Measurements from ENCODE around the gene RFLNA. TPM values are rescaled to one million over a fixed set of nuclear protein-coding genes. Genes with fewer than 3 reads are reported as not detected.

Gene RFLNA
- polyA plus RNA-seq, 1 donor (not counting 4 experiments of a cell fraction or from before 2014, with no cell fraction given): 1.1 TPM

GRCh38 chr12:124305776-124306685 lies 11.1 kb downstream of the RFLNA start:
- H3K9me1 ChIP-seq (ENCODE audit: control insufficient read depth, extremely low read depth, insufficient read depth, low read length): no peaks in the 10 kb centered on the region
- H3K36me3 ChIP-seq (ENCODE audit: control insufficient read depth in 2 of 2, extremely low read depth in 1 of 2, insufficient read depth in 2 of 2, low read length in 2 of 2): no peaks in the 10 kb centered on the region
- H3K9me3 ChIP-seq (ENCODE audit: control insufficient read depth, low read depth, low read length): no peaks in the 10 kb centered on the region
- dilution Hi-C loops (cut with MboI; ENCODE audit: extremely low pct_ligation_motif_present, low sequenced_read_pairs): no loop called here
- no peaks in the 10 kb centered on the region for H3K79me2 ChIP-seq (ENCODE audit: control insufficient read depth, insufficient read depth, low read length)
- DNase-seq (ENCODE audit: low read depth, low spot score): no peak
- H4K20me1 ChIP-seq (ENCODE audit: control insufficient read depth, extremely low read depth, insufficient read depth, low read length): no peaks in the 10 kb centered on the region
- H3K9ac ChIP-seq (ENCODE audit: control insufficient read depth, extremely low read depth, insufficient read depth, low read length): no peak overlapping the region
- H3K4me2 ChIP-seq (ENCODE audit: control insufficient read depth, extremely low read depth, insufficient read depth, low read depth, low read length): no peak overlapping the region
- H3K27ac ChIP-seq (ENCODE audit: control insufficient read depth, insufficient read depth, low read length): no peak overlapping the region
- H3K4me1 ChIP-seq (ENCODE audit: control insufficient read depth, extremely low read depth, insufficient read depth, low read length): no peaks in the 10 kb centered on the region
- no peak for FAIRE-seq
- TF ChIP-seq EZH2 (IDR thresholded peaks at IDR 0.05; ENCODE audit: low read length): no peak
- TF ChIP-seq, protein P1, sequence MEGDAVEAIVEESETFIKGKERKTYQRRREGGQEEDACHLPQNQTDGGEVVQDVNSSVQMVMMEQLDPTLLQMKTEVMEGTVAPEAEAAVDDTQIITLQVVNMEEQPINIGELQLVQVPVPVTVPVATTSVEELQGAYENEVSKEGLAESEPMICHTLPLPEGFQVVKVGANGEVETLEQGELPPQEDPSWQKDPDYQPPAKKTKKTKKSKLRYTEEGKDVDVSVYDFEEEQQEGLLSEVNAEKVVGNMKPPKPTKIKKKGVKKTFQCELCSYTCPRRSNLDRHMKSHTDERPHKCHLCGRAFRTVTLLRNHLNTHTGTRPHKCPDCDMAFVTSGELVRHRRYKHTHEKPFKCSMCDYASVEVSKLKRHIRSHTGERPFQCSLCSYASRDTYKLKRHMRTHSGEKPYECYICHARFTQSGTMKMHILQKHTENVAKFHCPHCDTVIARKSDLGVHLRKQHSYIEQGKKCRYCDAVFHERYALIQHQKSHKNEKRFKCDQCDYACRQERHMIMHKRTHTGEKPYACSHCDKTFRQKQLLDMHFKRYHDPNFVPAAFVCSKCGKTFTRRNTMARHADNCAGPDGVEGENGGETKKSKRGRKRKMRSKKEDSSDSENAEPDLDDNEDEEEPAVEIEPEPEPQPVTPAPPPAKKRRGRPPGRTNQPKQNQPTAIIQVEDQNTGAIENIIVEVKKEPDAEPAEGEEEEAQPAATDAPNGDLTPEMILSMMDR (optimal IDR thresholded peaks at IDR 0.05 in 1 of 3, IDR thresholded peaks at IDR 0.05 in 1 of 3, conservative IDR thresholded peaks at IDR 0.05 in 1 of 3; ENCODE audit: extremely low read depth in 1 of 3, insufficient read depth in 2 of 3, low read length in 3 of 3): no peak
- no peak overlapping the region for H2AFZ ChIP-seq (ENCODE audit: control insufficient read depth, low read length)
- no peak overlapping the region for H3K4me3 ChIP-seq (ENCODE audit: control insufficient read depth in 2 of 3, extremely low read depth in 1 of 3, insufficient read depth in 2 of 3, low read depth in 1 of 3, low read length in 3 of 3)
- H3K27me3 ChIP-seq (ENCODE audit: control insufficient read depth, extremely low read depth, insufficient read depth, low read length): peaks cover 9% of the 10 kb centered on the region

GRCh38 chr12:124306686-124307555 lies 12.0 kb downstream of the RFLNA start:
- no peak overlapping the region for H2AFZ ChIP-seq (ENCODE audit: control insufficient read depth, low read length)
- H3K9ac ChIP-seq (ENCODE audit: control insufficient read depth, extremely low read depth, insufficient read depth, low read length): no peak overlapping the region
- TF ChIP-seq EZH2 (IDR thresholded peaks at IDR 0.05; ENCODE audit: low read length): no peak
- TF ChIP-seq, protein P1 (optimal IDR thresholded peaks at IDR 0.05 in 1 of 3, IDR thresholded peaks at IDR 0.05 in 1 of 3, conservative IDR thresholded peaks at IDR 0.05 in 1 of 3; ENCODE audit: extremely low read depth in 1 of 3, insufficient read depth in 2 of 3, low read length in 3 of 3): no peak
- H3K9me3 ChIP-seq (ENCODE audit: control insufficient read depth, low read depth, low read length): no peaks in the 10 kb centered on the region
- no peak overlapping the region for H3K4me2 ChIP-seq (ENCODE audit: control insufficient read depth, extremely low read depth, insufficient read depth, low read depth, low read length)
- H3K9me1 ChIP-seq (ENCODE audit: control insufficient read depth, extremely low read depth, insufficient read depth, low read length): no peaks in the 10 kb centered on the region
- H3K4me3 ChIP-seq (ENCODE audit: control insufficient read depth in 2 of 3, extremely low read depth in 1 of 3, insufficient read depth in 2 of 3, low read depth in 1 of 3, low read length in 3 of 3): no peak overlapping the region
- no peaks in the 10 kb centered on the region for H3K4me1 ChIP-seq (ENCODE audit: control insufficient read depth, extremely low read depth, insufficient read depth, low read length)
- H4K20me1 ChIP-seq (ENCODE audit: control insufficient read depth, extremely low read depth, insufficient read depth, low read length): no peaks in the 10 kb centered on the region
- no peak overlapping the region for H3K27ac ChIP-seq (ENCODE audit: control insufficient read depth, insufficient read depth, low read length)
- peaks cover 5% of the 10 kb centered on the region for H3K27me3 ChIP-seq (ENCODE audit: control insufficient read depth, extremely low read depth, insufficient read depth, low read length)
- no peaks in the 10 kb centered on the region for H3K79me2 ChIP-seq (ENCODE audit: control insufficient read depth, insufficient read depth, low read length)
- no peak for DNase-seq (ENCODE audit: low read depth, low spot score)
- dilution Hi-C loops (cut with MboI; ENCODE audit: extremely low pct_ligation_motif_present, low sequenced_read_pairs): no loop called here
- H3K36me3 ChIP-seq (ENCODE audit: control insufficient read depth in 2 of 2, extremely low read depth in 1 of 2, insufficient read depth in 2 of 2, low read length in 2 of 2): no peaks in the 10 kb centered on the region
- FAIRE-seq: no peak
